HepG2 (cell line): ENCODE results near the gene CD109. TPM values are rescaled to one million over a fixed set of nuclear protein-coding genes. Genes with fewer than 3 reads are reported as not detected.

Experiments used
- ATAC-seq: fragments of 200-7000 bp; cut with Tn5 transposase; 3 replicates; pipeline ENCODE4 v1.9.1; 2020; ENCODE audit warnings: mild to moderate bottlenecking, moderate library complexity
- BruUV-seq: library from RNA; stranded (reverse); fragments of 400-500 nt; replicated peaks from 2 replicates; lab custom pipeline; 2021; lab: Mats Ljungman, UMichigan
- CTCF ChIA-PET: fragments of 300-600 bp; formaldehyde crosslinking; extraction: SDS; loops from one replicate; lab custom pipeline; 2021; ENCODE audit warnings: low total read pairs, inconsistent platforms, low intra/inter-chr PET ratio; lab: Yijun Ruan, JAX
- POLR2A ChIA-PET: fragments of 350-600 bp; sonication (Branson Sonifier 250); formaldehyde crosslinking; loops from one replicate; lab custom pipeline; 2020; ENCODE audit warnings: antibody characterized with exemption, inconsistent platforms; lab: Yijun Ruan, JAX
- DNase-seq: peaks from one replicate; pipeline ENCODE4 v3.0.0-alpha.2; 2015; ENCODE audit warnings: low spot score
- FAIRE-seq: peaks from 3 replicates; lab custom pipeline; 2011; peaks lifted over from hg19 to GRCh38; lab: Jason Lieb, UNC
- H2AFZ ChIP-seq: one replicate; pipeline ENCODE4 v1.6.1; 2011; ENCODE audit warnings: low read length, inconsistent platforms
- H3K27ac ChIP-seq: fragments of 300-600 bp; 3 replicates; pipeline ENCODE4 v1.8.0; 2011; ENCODE audit warnings: mixed run types, mild to moderate bottlenecking, mixed read lengths, low read length, inconsistent platforms; ENCODE audit not compliant: insufficient read depth; ENCODE audit errors: extremely low read length
- H3K27me3 ChIP-seq, 2 experiments: fragments of 200-600 bp in 1 of 2; 2 replicates in 1 of 2; 3 replicates in 1 of 2; pipeline versions ENCODE4 v1.6.0 to v1.8.0; 2011; ENCODE audit warnings: low read length in 2 of 2, mild to moderate bottlenecking in 2 of 2, moderate library complexity in 2 of 2, inconsistent platforms in 1 of 2; ENCODE audit not compliant: insufficient read depth in 2 of 2, control insufficient read depth in 1 of 2
- H3K36me3 ChIP-seq, 2 experiments: fragments of 200-600 bp in 1 of 2; replicated peaks in 1 of 2; 2 replicates in 1 of 2; 3 replicates in 1 of 2; pipeline versions ENCODE4 v1.5.1 to v1.8.0; 2011; ENCODE audit warnings: low read length in 2 of 2, inconsistent platforms in 1 of 2; ENCODE audit not compliant: insufficient read depth in 2 of 2, control insufficient read depth in 1 of 2
- H3K4me1 ChIP-seq: 2 replicates; pipeline ENCODE4 v1.5.1; 2012; ENCODE audit warnings: low read length, inconsistent platforms; ENCODE audit not compliant: insufficient read depth
- H3K4me2 ChIP-seq: 2 replicates; pipeline ENCODE4 v1.6.0; 2011; ENCODE audit warnings: low read depth, low read length, inconsistent platforms
- H3K4me3 ChIP-seq, 3 experiments: fragments of 200-600 bp in 1 of 3; sonication (generic), shearing (Covaris generic) in 1 of 3; replicated peaks in 1 of 3; 2 replicates each; pipeline ENCODE4 v1.5.1; 2011 to 2016; ENCODE audit warnings: low read length in 3 of 3, inconsistent platforms in 2 of 3, low read depth in 2 of 3, mild to moderate bottlenecking in 2 of 3, control low read depth in 1 of 3, mixed read lengths in 1 of 3; ENCODE audit not compliant: insufficient read depth in 1 of 3
- H3K79me2 ChIP-seq: one replicate; pipeline ENCODE4 v1.6.1; 2011; ENCODE audit warnings: low read length, inconsistent platforms; ENCODE audit not compliant: insufficient read depth
- H3K9ac ChIP-seq: 2 replicates; pipeline ENCODE4 v1.6.0; 2011; ENCODE audit warnings: mild to moderate bottlenecking, low read depth, low read length, inconsistent platforms; ENCODE audit not compliant: insufficient read depth
- H3K9me3 ChIP-seq: 2 replicates; pipeline ENCODE4 v1.5.1; 2012; ENCODE audit warnings: mild to moderate bottlenecking, low read length
- H4K20me1 ChIP-seq: 2 replicates; pipeline ENCODE4 v1.6.0; 2011; ENCODE audit warnings: inconsistent platforms, mild to moderate bottlenecking, low read length, moderate library complexity; ENCODE audit not compliant: insufficient read depth
- ARHGAP35 ChIP-seq: sonication (generic); formaldehyde crosslinking; IDR thresholded peaks from 2 replicates; pipeline ENCODE4 v1.9.0; 2022; ENCODE audit warnings: mild to moderate bottlenecking, inconsistent platforms, moderate library complexity, missing genetic modification reagents, borderline replicate concordance
- CREB1 ChIP-seq, 2 experiments: fragments of 450-650 bp in 1 of 2; IDR thresholded peaks; 2 replicates each; pipeline ENCODE4 v1.6.1; 2016 to 2017; ENCODE audit warnings: control low read depth in 1 of 2, mild to moderate bottlenecking in 1 of 2, missing compliant biosample characterization in 1 of 2, missing genetic modification characterization in 1 of 2
- E2F5 ChIP-seq: sonication (generic); formaldehyde crosslinking; conservative IDR thresholded peaks from 2 replicates; pipeline ENCODE4 v1.4.0; 2020; ENCODE audit warnings: missing genetic modification reagents
- JUNB ChIP-seq: sonication (generic); formaldehyde crosslinking; IDR thresholded peaks from 2 replicates; pipeline ENCODE4 v1.8.0; 2022; ENCODE audit warnings: missing genetic modification reagents, mild to moderate bottlenecking, borderline replicate concordance
- MED13 ChIP-seq: sonication (generic); formaldehyde crosslinking; IDR thresholded peaks from 2 replicates; pipeline ENCODE4 v1.5.0; 2020; ENCODE audit warnings: missing genetic modification reagents
- RAD21 ChIP-seq: fragments of 450-650 bp; formaldehyde crosslinking; IDR thresholded peaks from 2 replicates; pipeline ENCODE4 v1.5.0; 2020; ENCODE audit warnings: mild to moderate bottlenecking
- RARA ChIP-seq: IDR thresholded peaks from 2 replicates; pipeline ENCODE4 v1.6.1; 2016; ENCODE audit warnings: missing genetic modification reagents, missing compliant biosample characterization
- RELA ChIP-seq: sonication (generic); formaldehyde crosslinking; IDR thresholded peaks from 2 replicates; pipeline ENCODE4 v1.4.0; 2020; ENCODE audit warnings: missing genetic modification reagents
- SIN3B ChIP-seq: fragments of 150-350 bp; IDR thresholded peaks from 2 replicates; pipeline ENCODE4 v1.6.1; 2014; ENCODE audit warnings: low read length
- SMAD3 ChIP-seq: sonication (generic); formaldehyde crosslinking; IDR thresholded peaks from 2 replicates; pipeline ENCODE4 v1.4.0; 2020; ENCODE audit warnings: missing genetic modification reagents
- SMYD3 ChIP-seq: sonication (generic); formaldehyde crosslinking; IDR thresholded peaks from 2 replicates; pipeline ENCODE4 v1.8.1; 2023; ENCODE audit warnings: mild to moderate bottlenecking, missing genetic modification reagents
- SP4 ChIP-seq: sonication (generic); formaldehyde crosslinking; IDR thresholded peaks from 2 replicates; pipeline ENCODE4 v1.8.1; 2023; ENCODE audit warnings: mild to moderate bottlenecking, missing genetic modification reagents
- ZFY ChIP-seq: sonication (generic); formaldehyde crosslinking; IDR thresholded peaks from 2 replicates; pipeline ENCODE4 v1.4.0; 2020; ENCODE audit warnings: missing genetic modification reagents
- ZNF432 ChIP-seq: sonication (generic); formaldehyde crosslinking; IDR thresholded peaks from 2 replicates; pipeline ENCODE4 v1.5.0; 2020; ENCODE audit warnings: missing genetic modification reagents, mild to moderate bottlenecking, borderline replicate concordance
- ZSCAN22 ChIP-seq: sonication (generic); formaldehyde crosslinking; IDR thresholded peaks from 2 replicates; pipeline ENCODE4 v1.4.0; 2020; ENCODE audit warnings: mild to moderate bottlenecking, missing genetic modification reagents
- WGBS: methylation state at CpG from one replicate; pipeline ENCODE4 v1.1.6; 2017; ENCODE audit warnings: low lambda C conversion rate; 5-methylcytosine and 5-hydroxymethylcytosine counted together
- in situ Hi-C: cut with HindIII; loops from 2 replicates; pipeline ENCODE4 v1.10.0; 2017; ENCODE audit warnings: low pct_unique_long_range_greater_than_20kb; ENCODE audit not compliant: extremely low pct_ligation_motif_present
- intact Hi-C: fragments of 100-400 bp; cut with micrococcal nuclease; formaldehyde crosslinking; loops from one replicate; pipeline ENCODE4 v1.10.0; 2022; ENCODE audit not compliant: unreplicated experiment
- polyA plus RNA-seq, 8 experiments: library from polyadenylated mRNA; depleted of rRNA in 3 of 8; stranded (reverse) in 7 of 8; unstranded in 1 of 8; fragments of >200 nt; fragmentation: Illumina TruSeq in 4 of 8; extraction: Trizol in 4 of 8; gene quantifications; 2 replicates each; pipeline versions ENCODE4 v1.2.1 to v1.2.3, GENCODE V29; 2011 to 2016; ENCODE audit warnings: low read depth in 4 of 8, missing spikeins in 1 of 8, mixed read lengths in 1 of 8; ENCODE audit not compliant: insufficient read depth in 1 of 8
- total RNA-seq, 5 experiments: library from RNA; depleted of rRNA; stranded (reverse); fragments of >200 nt; fragmentation: Illumina TruSeq; extraction: Trizol; gene quantifications; 2 replicates each; pipeline ENCODE4 v1.2.3, GENCODE V29; 2016; ENCODE audit warnings: low read depth in 1 of 5
- TF ChIP-seq, protein P1 (sequence below): sonication (generic); formaldehyde crosslinking; IDR thresholded peaks from 2 replicates; pipeline ENCODE4 v1.8.0; 2022; ENCODE audit warnings: missing genetic modification reagents, mild to moderate bottlenecking, moderate library complexity, borderline replicate concordance
- TF ChIP-seq, protein P2 (sequence below): sonication (generic); formaldehyde crosslinking; IDR thresholded peaks from 2 replicates; pipeline ENCODE4 v1.4.0; 2020; ENCODE audit warnings: missing genetic modification reagents, mild to moderate bottlenecking, borderline replicate concordance

CD109 gene
- total and polyA plus RNA-seq, 2 of the 13 experiments (the other 11 are each of a cell fraction or from before 2014, with no cell fraction given) = 0.93 to 2.1 TPM

DNA sequence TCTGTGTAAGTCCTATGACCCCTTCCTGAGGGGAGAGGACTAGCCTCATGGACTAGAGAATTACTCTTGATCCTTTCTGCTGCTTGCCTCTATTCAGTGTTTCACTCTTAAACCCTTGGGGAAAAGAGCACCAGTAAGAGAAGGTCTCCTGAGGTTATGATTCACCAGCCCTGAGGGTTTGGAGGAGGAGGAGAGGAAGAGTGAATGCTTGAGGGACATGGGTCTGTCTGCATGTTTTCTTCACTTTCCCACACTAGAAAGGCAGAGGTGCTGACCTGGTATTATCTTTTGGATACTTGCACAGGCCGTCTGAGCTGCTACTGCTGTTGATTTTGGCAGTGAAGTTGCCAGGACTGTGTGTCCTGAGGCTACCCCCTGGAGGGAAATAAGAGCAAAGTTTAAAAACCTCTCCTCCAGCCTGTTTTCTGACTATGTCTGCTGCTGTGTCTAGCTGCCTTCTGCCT lies 78.3 kb downstream of the CD109 start:
- Histone ChIP-seq H3K79me2 (no peaks in the 10 kb centered on the region), H2AFZ (no peak overlapping the region), H3K4me2 (no peak overlapping the region), H3K9me3 (no peaks in the 10 kb centered on the region), H3K4me3 (no peak overlapping the region), H3K9ac (no peak overlapping the region), H4K20me1 (no peaks in the 10 kb centered on the region), H3K36me3 (no peaks in the 10 kb centered on the region), H3K4me1 (no peaks in the 10 kb centered on the region), H3K27me3 (no peaks in the 10 kb centered on the region), H3K27ac (no peak overlapping the region)
- intact Hi-C loops = no loop called here
- ATAC-seq (peak; percentile 44; the same call in 2 of the 3 replicates), DNase-seq (no peak), FAIRE-seq (no peak)
- in situ Hi-C loops = no loop called here
- BruUV-seq = no TSS peak
- ChIA-PET POLR2A (no interaction called here), CTCF (no interaction called here)
- no peak for TF ChIP-seq SMYD3 (CRISPR knock-in tag)
- no peak for TF ChIP-seq ARHGAP35
- no peak for TF ChIP-seq RAD21 (CRISPR knock-in tag)
- no peak for TF ChIP-seq E2F5
- TF ChIP-seq, all 625 proteins: peak for 0
- 0% methylated on average over 1 of the region's 1 CpG for WGBS

GRCh38 chr6:73779943-73780342 lies 83.9 kb downstream of the CD109 start:
- Histone ChIP-seq H3K27ac (no peak overlapping the region), H3K9me3 (no peaks in the 10 kb centered on the region), H3K36me3 (no peaks in the 10 kb centered on the region), H3K4me2 (no peak overlapping the region), H3K79me2 (no peaks in the 10 kb centered on the region), H4K20me1 (no peaks in the 10 kb centered on the region), H3K4me1 (no peaks in the 10 kb centered on the region), H3K9ac (no peak overlapping the region), H2AFZ (no peak overlapping the region), H3K4me3 (no peak overlapping the region), H3K27me3 (no peaks in the 10 kb centered on the region)
- in situ Hi-C loops (no loop called here), intact Hi-C loops (no loop called here)
- ChIA-PET POLR2A (no interaction called here), CTCF (no interaction called here)
- DNase-seq (no peak), FAIRE-seq (no peak), ATAC-seq (no peak)
- no TSS peak for BruUV-seq
- TF ChIP-seq SMAD3 (CRISPR knock-in tag) (no peak), SP4 (no peak), SIN3B (no peak), RELA (CRISPR knock-in tag) (no peak), JUNB (CRISPR knock-in tag) (no peak), RARA (CRISPR knock-in tag) (no peak), ZNF432 (CRISPR knock-in tag) (no peak), ZSCAN22 (no peak), ZFY (CRISPR knock-in tag) (no peak), CREB1 (IDR thresholded peaks at IDR 0.05) (no peak), CREB1 (CRISPR knock-in tag; IDR thresholded peaks at IDR 0.05) (no peak), MED13 (CRISPR knock-in tag) (no peak)
- TF ChIP-seq, protein P1, sequence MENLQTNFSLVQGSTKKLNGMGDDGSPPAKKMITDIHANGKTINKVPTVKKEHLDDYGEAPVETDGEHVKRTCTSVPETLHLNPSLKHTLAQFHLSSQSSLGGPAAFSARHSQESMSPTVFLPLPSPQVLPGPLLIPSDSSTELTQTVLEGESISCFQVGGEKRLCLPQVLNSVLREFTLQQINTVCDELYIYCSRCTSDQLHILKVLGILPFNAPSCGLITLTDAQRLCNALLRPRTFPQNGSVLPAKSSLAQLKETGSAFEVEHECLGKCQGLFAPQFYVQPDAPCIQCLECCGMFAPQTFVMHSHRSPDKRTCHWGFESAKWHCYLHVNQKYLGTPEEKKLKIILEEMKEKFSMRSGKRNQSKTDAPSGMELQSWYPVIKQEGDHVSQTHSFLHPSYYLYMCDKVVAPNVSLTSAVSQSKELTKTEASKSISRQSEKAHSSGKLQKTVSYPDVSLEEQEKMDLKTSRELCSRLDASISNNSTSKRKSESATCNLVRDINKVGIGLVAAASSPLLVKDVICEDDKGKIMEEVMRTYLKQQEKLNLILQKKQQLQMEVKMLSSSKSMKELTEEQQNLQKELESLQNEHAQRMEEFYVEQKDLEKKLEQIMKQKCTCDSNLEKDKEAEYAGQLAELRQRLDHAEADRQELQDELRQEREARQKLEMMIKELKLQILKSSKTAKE (CRISPR knock-in tag) = no peak
- TF ChIP-seq, protein P2, sequence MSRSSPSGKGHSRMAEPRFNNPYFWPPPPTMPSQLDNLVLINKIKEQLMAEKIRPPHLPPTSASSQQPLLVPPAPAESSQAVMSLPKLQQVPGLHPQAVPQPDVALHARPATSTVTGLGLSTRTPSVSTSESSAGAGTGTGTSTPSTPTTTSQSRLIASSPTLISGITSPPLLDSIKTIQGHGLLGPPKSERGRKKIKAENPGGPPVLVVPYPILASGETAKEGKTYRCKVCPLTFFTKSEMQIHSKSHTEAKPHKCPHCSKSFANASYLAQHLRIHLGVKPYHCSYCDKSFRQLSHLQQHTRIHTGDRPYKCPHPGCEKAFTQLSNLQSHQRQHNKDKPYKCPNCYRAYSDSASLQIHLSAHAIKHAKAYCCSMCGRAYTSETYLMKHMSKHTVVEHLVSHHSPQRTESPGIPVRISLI (CRISPR knock-in tag) = no peak
